ENCODE data around the gene SLAMF7. TPM values are rescaled to one million over a fixed set of nuclear protein-coding genes. Genes with fewer than 3 reads are reported as not detected.
A peak's percentile ranks its signal among the peaks of the same experiment; 100 is the strongest.

Gene SLAMF7
- total and polyA plus RNA-seq, 2 experiments from 2014 or later, result 0.11 TPM; not detected in 1

- H3K4me3 Mint-ChIP-seq, result no peak overlapping the region
- no peak overlapping the region for H3K4me3 ChIP-seq
- H3K9me3 Mint-ChIP-seq, result no peaks in the 10 kb centered on the region; the same call in 2 of the 3 replicates
- DNase-seq (ENCODE audit: low spot score) (no peak), ATAC-seq (no peak)
- H2AFZ ChIP-seq, result 0 out of 2 replicates have a peak overlapping the region, but pooled peaks have one; percentile 1
- peaks cover 3% of the 10 kb centered on the region for H3K27me3 Mint-ChIP-seq (ENCODE audit: insufficient read depth, low read depth, poor library complexity)
- no peaks in the 10 kb centered on the region for H3K27me3 ChIP-seq (ENCODE audit: insufficient read depth)
- H3K27ac ChIP-seq (ENCODE audit: low read depth), result no peak overlapping the region
- no peak overlapping the region for H3K27ac Mint-ChIP-seq
- H3K36me3 ChIP-seq (ENCODE audit: insufficient read depth), result no peaks in the 10 kb centered on the region
- no peaks in the 10 kb centered on the region for H3K36me3 Mint-ChIP-seq (ENCODE audit: low read depth)
- 0 out of 2 replicates have a peak, but pooled peaks cover 3% of the 10 kb centered on the region for H3F3A ChIP-seq (replicated peaks; ENCODE audit: low read depth)
- no peak overlapping the region for H3K4me2 ChIP-seq
- peaks cover 19% of the 10 kb centered on the region for H3K9me2 ChIP-seq (ENCODE audit: insufficient read depth)
- no peaks in the 10 kb centered on the region for H3K79me2 ChIP-seq (replicated peaks; ENCODE audit: insufficient read depth)
- H3K4me1 Mint-ChIP-seq, result peaks cover 23% of the 10 kb centered on the region; the same call in 2 of the 3 replicates
- H4K20me1 ChIP-seq (replicated peaks; ENCODE audit: insufficient read depth), result no peaks in the 10 kb centered on the region
- peaks cover 10% of the 10 kb centered on the region for H3K4me1 ChIP-seq (ENCODE audit: insufficient read depth)
- TF ChIP-seq NANOG (IDR thresholded peaks at IDR 0.05; ENCODE audit: borderline replicate concordance), result no peak
- TF ChIP-seq, protein P1, sequence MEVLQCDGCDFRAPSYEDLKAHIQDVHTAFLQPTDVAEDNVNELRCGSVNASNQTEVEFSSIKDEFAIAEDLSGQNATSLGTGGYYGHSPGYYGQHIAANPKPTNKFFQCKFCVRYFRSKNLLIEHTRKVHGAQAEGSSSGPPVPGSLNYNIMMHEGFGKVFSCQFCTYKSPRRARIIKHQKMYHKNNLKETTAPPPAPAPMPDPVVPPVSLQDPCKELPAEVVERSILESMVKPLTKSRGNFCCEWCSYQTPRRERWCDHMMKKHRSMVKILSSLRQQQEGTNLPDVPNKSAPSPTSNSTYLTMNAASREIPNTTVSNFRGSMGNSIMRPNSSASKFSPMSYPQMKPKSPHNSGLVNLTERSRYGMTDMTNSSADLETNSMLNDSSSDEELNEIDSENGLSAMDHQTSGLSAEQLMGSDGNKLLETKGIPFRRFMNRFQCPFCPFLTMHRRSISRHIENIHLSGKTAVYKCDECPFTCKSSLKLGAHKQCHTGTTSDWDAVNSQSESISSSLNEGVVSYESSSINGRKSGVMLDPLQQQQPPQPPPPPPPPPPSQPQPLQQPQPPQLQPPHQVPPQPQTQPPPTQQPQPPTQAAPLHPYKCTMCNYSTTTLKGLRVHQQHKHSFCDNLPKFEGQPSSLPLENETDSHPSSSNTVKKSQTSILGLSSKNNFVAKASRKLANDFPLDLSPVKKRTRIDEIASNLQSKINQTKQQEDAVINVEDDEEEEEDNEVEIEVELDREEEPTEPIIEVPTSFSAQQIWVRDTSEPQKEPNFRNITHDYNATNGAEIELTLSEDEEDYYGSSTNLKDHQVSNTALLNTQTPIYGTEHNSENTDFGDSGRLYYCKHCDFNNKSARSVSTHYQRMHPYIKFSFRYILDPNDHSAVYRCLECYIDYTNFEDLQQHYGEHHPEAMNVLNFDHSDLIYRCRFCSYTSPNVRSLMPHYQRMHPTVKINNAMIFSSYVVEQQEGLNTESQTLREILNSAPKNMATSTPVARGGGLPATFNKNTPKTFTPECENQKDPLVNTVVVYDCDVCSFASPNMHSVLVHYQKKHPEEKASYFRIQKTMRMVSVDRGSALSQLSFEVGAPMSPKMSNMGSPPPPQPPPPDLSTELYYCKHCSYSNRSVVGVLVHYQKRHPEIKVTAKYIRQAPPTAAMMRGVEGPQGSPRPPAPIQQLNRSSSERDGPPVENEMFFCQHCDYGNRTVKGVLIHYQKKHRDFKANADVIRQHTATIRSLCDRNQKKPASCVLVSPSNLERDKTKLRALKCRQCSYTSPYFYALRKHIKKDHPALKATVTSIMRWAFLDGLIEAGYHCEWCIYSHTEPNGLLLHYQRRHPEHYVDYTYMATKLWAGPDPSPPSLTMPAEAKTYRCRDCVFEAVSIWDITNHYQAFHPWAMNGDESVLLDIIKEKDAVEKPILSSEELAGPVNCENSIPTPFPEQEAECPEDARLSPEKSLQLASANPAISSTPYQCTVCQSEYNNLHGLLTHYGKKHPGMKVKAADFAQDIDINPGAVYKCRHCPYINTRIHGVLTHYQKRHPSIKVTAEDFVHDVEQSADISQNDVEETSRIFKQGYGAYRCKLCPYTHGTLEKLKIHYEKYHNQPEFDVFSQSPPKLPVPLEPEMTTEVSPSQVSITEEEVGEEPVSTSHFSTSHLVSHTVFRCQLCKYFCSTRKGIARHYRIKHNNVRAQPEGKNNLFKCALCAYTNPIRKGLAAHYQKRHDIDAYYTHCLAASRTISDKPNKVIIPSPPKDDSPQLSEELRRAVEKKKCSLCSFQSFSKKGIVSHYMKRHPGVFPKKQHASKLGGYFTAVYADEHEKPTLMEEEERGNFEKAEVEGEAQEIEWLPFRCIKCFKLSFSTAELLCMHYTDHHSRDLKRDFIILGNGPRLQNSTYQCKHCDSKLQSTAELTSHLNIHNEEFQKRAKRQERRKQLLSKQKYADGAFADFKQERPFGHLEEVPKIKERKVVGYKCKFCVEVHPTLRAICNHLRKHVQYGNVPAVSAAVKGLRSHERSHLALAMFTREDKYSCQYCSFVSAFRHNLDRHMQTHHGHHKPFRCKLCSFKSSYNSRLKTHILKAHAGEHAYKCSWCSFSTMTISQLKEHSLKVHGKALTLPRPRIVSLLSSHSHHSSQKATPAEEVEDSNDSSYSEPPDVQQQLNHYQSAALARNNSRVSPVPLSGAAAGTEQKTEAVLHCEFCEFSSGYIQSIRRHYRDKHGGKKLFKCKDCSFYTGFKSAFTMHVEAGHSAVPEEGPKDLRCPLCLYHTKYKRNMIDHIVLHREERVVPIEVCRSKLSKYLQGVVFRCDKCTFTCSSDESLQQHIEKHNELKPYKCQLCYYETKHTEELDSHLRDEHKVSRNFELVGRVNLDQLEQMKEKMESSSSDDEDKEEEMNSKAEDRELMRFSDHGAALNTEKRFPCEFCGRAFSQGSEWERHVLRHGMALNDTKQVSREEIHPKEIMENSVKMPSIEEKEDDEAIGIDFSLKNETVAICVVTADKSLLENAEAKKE (CRISPR knock-in tag; IDR thresholded peaks at IDR 0.05), result no peak
- no peak for TF ChIP-seq ZNF114 (CRISPR knock-in tag; IDR thresholded peaks at IDR 0.05)
- no peak for TF ChIP-seq EZH2phosphoT487 (IDR thresholded peaks at IDR 0.05; ENCODE audit: unreplicated experiment)
- TF ChIP-seq EZH2 (IDR thresholded peaks at IDR 0.05; ENCODE audit: low read depth, unreplicated experiment), result no peak
- TF ChIP-seq POLR2AphosphoS5 (IDR thresholded peaks at IDR 0.05; ENCODE audit: low read depth), result no peak
- TF ChIP-seq ZNF331 (CRISPR knock-in tag; IDR thresholded peaks at IDR 0.05; ENCODE audit: low read depth), result no peak
- no peak for TF ChIP-seq ETS1 (IDR thresholded peaks at IDR 0.05)
These were observed 8.7 kb downstream of the SLAMF7 start for GRCh38 chr1:160747717-160748116.
